Activated B cell treated with CpG ODN at 0.5 μM for 24 hours (primary cell): ENCODE results near the gene TOR4A. TPM values are rescaled to one million over a fixed set of nuclear protein-coding genes. Genes with fewer than 3 reads are reported as not detected.

Experiments
- ATAC-seq: fragments of 200-7000 bp; cut with Tn5 transposase; one replicate; pipeline ENCODE4 v1.10.0; 2021; ENCODE audit warnings: low read depth, mild to moderate bottlenecking, moderate library complexity
- CTCF ChIA-PET: fragments of 350-600 bp; sonication (Branson Sonifier 250); formaldehyde crosslinking; loops from one replicate; lab custom pipeline; 2021; ENCODE audit warnings: antibody characterized with exemption; lab: Charles Lee
- POLR2A ChIA-PET: fragments of 350-600 bp; sonication (Branson Sonifier 250); formaldehyde crosslinking; loops from one replicate; lab custom pipeline; 2021; ENCODE audit warnings: antibody characterized with exemption; lab: Charles Lee
- DNase-seq: peaks from one replicate; pipeline ENCODE4 v3.0.0; 2022
- H3K27ac Mint-ChIP-seq: one replicate; pipeline ENCODE4 v1.8.0; 2020; ENCODE audit warnings: mixed read lengths
- H3K27me3 Mint-ChIP-seq: one replicate; pipeline ENCODE4 v1.8.0; 2021; ENCODE audit warnings: mixed read lengths
- H3K36me3 Mint-ChIP-seq: one replicate; pipeline ENCODE4 v1.8.0; 2021; ENCODE audit warnings: low read depth, mixed read lengths
- H3K4me1 Mint-ChIP-seq: one replicate; pipeline ENCODE4 v1.8.0; 2021; ENCODE audit warnings: mixed read lengths
- H3K4me3 Mint-ChIP-seq: one replicate; pipeline ENCODE4 v1.8.0; 2020; ENCODE audit warnings: mild to moderate bottlenecking, mixed read lengths
- H3K9me3 Mint-ChIP-seq: one replicate; pipeline ENCODE4 v1.8.0; 2020; ENCODE audit warnings: mixed read lengths
- intact Hi-C: fragments of 100-400 bp; cut with micrococcal nuclease; formaldehyde crosslinking; loops from one replicate; pipeline ENCODE4 v1.15.1; 2024
- total RNA-seq: library from RNA; stranded (reverse); gene quantifications from 2 replicates; pipeline ENCODE4 v1.2.3, GENCODE V29; 2022
- TF ChIP-seq, protein P1 (sequence below): fragments of 200-600 bp; IDR thresholded peaks from one replicate; pipeline ENCODE4 v1.8.0; 2022; ENCODE audit warnings: antibody characterized with exemption, mild to moderate bottlenecking

Gene TOR4A
- total RNA-seq: 7.9 and 9.1 TPM in 2 replicates

DNA sequence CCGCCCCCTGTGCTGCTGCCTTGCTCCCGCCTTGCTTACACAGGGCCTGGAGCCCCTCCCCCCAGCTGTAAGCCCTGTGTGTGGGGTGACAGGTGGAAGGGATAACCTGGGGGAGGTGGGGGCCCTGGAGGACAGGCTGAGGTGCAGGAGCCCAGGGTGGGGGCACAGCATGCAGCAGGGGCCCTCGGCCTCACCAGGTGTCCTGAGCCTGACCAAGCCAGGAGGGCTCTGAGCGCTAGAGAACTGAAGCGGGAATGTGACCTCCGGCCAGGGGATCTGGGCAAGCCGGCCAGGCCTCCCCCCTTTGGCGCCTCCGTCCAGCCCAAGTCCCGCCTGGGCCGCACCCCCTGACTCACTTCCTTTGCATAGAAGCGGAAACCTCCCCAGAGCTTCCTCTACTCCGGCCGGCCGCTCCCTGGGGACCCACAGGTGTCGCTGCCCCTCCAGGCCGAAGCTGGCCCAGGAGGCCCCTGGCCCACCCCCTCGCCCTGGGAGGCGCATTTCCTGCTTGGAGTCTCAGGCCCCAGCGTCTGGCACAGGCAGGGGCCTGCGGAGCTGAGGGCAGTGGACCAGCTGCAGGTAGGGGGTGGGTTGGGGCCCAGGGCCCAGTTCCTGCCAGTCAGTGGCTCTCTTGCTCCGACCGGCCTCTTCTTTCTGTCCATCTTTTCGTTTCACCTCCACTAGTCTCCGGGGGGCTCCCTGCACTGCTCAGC is at the start of gene TOR4A:
TSS of gene TOR4A (plus strand) at position 398 of the 713 bp plus-strand sequence. CDS start 964 bp downstream, outside the sequence.
- DNase-seq (peak; percentile 61), ATAC-seq (peak; percentile 70)
- Mint-ChIP-seq H3K4me3 (peak within 1 kb of the TSS; percentile 85), H3K4me1 (peaks cover 47% of the 10 kb centered on the region), H3K27ac (peak within 1 kb of the TSS; percentile 93), H3K36me3 (peaks cover 5% of the 10 kb centered on the region), H3K9me3 (no peaks in the 10 kb centered on the region), H3K27me3 (no peaks in the 10 kb centered on the region)
- ChIA-PET POLR2A (interaction anchor here (0.6 to 2.7 kb wide), 19 partner anchors 9 to 550 kb away, joined by 3 to 32 read pairs (median 5); partner anchors contain the start of genes EHMT1, NELFB, NRARP and SSNA1), CTCF (interaction anchor here (0.7 to 0.8 kb wide), 2 partner anchors 25 to 168 kb away, joined by 3 read pairs; partner anchors contain the start of gene NRARP)
- TF ChIP-seq, protein P1, sequence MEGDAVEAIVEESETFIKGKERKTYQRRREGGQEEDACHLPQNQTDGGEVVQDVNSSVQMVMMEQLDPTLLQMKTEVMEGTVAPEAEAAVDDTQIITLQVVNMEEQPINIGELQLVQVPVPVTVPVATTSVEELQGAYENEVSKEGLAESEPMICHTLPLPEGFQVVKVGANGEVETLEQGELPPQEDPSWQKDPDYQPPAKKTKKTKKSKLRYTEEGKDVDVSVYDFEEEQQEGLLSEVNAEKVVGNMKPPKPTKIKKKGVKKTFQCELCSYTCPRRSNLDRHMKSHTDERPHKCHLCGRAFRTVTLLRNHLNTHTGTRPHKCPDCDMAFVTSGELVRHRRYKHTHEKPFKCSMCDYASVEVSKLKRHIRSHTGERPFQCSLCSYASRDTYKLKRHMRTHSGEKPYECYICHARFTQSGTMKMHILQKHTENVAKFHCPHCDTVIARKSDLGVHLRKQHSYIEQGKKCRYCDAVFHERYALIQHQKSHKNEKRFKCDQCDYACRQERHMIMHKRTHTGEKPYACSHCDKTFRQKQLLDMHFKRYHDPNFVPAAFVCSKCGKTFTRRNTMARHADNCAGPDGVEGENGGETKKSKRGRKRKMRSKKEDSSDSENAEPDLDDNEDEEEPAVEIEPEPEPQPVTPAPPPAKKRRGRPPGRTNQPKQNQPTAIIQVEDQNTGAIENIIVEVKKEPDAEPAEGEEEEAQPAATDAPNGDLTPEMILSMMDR: no peak
- intact Hi-C loops: loop anchor here (2.0 to 5.0 kb wide), 2 partner anchors 37 to 150 kb away; partner anchors contain the start of gene TUBB4B

- H3K27ac Mint-ChIP-seq: peak overlapping the region; percentile 15
- no peaks in the 10 kb centered on the region for H3K36me3 Mint-ChIP-seq
- intact Hi-C loops: loop anchor here (1.0 to 10.0 kb wide), 5 partner anchors 39 to 343 kb away; partner anchors contain the start of genes C8G, FBXW5, NPDC1 and TRAF2
- H3K27me3 Mint-ChIP-seq: peaks cover 2% of the 10 kb centered on the region
- ATAC-seq (no peak), DNase-seq (no peak)
- CTCF ChIA-PET: interaction anchor here (0.9 to 4.1 kb wide), 9 partner anchors 8 to 199 kb away, joined by 3 to 21 read pairs (median 10); partner anchors contain the start of genes ANAPC2, NPDC1 and SSNA1
- TF ChIP-seq, protein P1: no peak
- POLR2A ChIA-PET: interaction anchor here (0.6 to 1.9 kb wide), 6 partner anchors 23 to 181 kb away, joined by 3 to 10 read pairs (median 4); partner anchors contain the start of genes ANAPC2, MAN1B1, NDOR1 and SSNA1
- no peaks in the 10 kb centered on the region for H3K9me3 Mint-ChIP-seq
- peaks cover 16% of the 10 kb centered on the region for H3K4me1 Mint-ChIP-seq
- no peak overlapping the region for H3K4me3 Mint-ChIP-seq
Observed at GRCh38 chr9:137227853-137228505, 49.5 kb upstream of the TOR4A start.

- no peak overlapping the region for H3K27ac Mint-ChIP-seq
- no peaks in the 10 kb centered on the region for H3K36me3 Mint-ChIP-seq
- H3K27me3 Mint-ChIP-seq: peaks cover 2% of the 10 kb centered on the region
- H3K4me3 Mint-ChIP-seq: no peak overlapping the region
- no peaks in the 10 kb centered on the region for H3K9me3 Mint-ChIP-seq
- H3K4me1 Mint-ChIP-seq: peaks cover 12% of the 10 kb centered on the region
- DNase-seq (no peak), ATAC-seq (no peak)
- TF ChIP-seq, protein P1: no peak
- CTCF ChIA-PET: interaction anchor here (4.1 kb wide), 1 partner anchor 182 kb away, joined by 21 read pairs; the partner anchor contains the start of gene NPDC1
- POLR2A ChIA-PET: interaction anchor here (1.0 to 1.9 kb wide), 3 partner anchors 39 to 182 kb away, joined by 3 to 10 read pairs (median 4); partner anchors contain the start of genes ANAPC2 and SSNA1
- intact Hi-C loops: loop anchor here (10.0 kb wide), 2 partner anchors 284 to 344 kb away; partner anchors contain the start of genes C8G, FBXW5 and TRAF2
Observed at GRCh38 chr9:137228506-137228967, 49.0 kb upstream of the TOR4A start.

GRCh38 chr9:137228968-137229896 is 48.3 kb upstream of the TOR4A start:
- peaks cover 11% of the 10 kb centered on the region for H3K4me1 Mint-ChIP-seq
- TF ChIP-seq, protein P1: no peak
- ATAC-seq (no peak), DNase-seq (no peak)
- CTCF ChIA-PET: interaction anchor here (1.5 kb wide), 1 partner anchor 200 kb away, joined by 3 read pairs; no protein-coding TSS in a partner anchor
- no peak overlapping the region for H3K4me3 Mint-ChIP-seq
- H3K27me3 Mint-ChIP-seq: peaks cover 2% of the 10 kb centered on the region
- H3K36me3 Mint-ChIP-seq: no peaks in the 10 kb centered on the region
- intact Hi-C loops: loop anchor here (10.0 kb wide), 2 partner anchors 284 to 344 kb away; partner anchors contain the start of genes C8G, FBXW5 and TRAF2
- no peak overlapping the region for H3K27ac Mint-ChIP-seq
- no peaks in the 10 kb centered on the region for H3K9me3 Mint-ChIP-seq
- POLR2A ChIA-PET: no interaction called here
